T-cell (primary cell): ENCODE results near the gene TTC7B. TPM values are rescaled to one million over a fixed set of nuclear protein-coding genes. Genes with fewer than 3 reads are reported as not detected.

Experiments
- ATAC-seq, 4 experiments: fragments of 200-7000 bp in 3 of 4; fragments of 150-1000 bp in 1 of 4; cut with Tn5 transposase; replicated peaks in 1 of 4; 1 replicate in 3 of 4; 2 replicates in 1 of 4; pipeline ENCODE4 v1.10.0; 2021; ENCODE audit warnings: moderate library complexity in 3 of 4, mild to moderate bottlenecking in 2 of 4, moderate number of reproducible peaks in 1 of 4
- CTCF ChIA-PET, 2 donors: fragments of 300-600 bp; sonication (Branson Sonifier 250); formaldehyde crosslinking; loops; one replicate each; lab custom pipeline; 2022; ENCODE audit warnings: antibody characterized with exemption in 2 of 2; lab: Charles Lee
- POLR2A ChIA-PET, 2 donors: fragments of 300-600 bp; sonication (Branson Sonifier 250); formaldehyde crosslinking; loops; one replicate each; lab custom pipeline; 2022; ENCODE audit warnings: antibody characterized with exemption in 2 of 2; lab: Charles Lee
- DNase-seq, 35 experiments: peaks; one replicate each; pipeline versions ENCODE4 v3.0.0 to v3.0.0-alpha.2; 2013 to 2023
- H3K27ac ChIP-seq: one replicate; pipeline ENCODE4 v1.5.1; 2013; ENCODE audit warnings: low read length
- H3K27me3 ChIP-seq, 2 experiments: replicated peaks in 1 of 2; 1 replicate in 1 of 2; 2 replicates in 1 of 2; pipeline versions ENCODE4 v1.6.1 to v1.7.0; 2013; ENCODE audit warnings: low read length in 1 of 2, mixed read lengths in 1 of 2; ENCODE audit not compliant: control insufficient read depth in 2 of 2, insufficient read depth in 2 of 2; ENCODE audit errors: extremely low read depth in 1 of 2
- H3K36me3 ChIP-seq, 2 donors: 1 replicate in 1 of 2; 2 replicates in 1 of 2; pipeline versions ENCODE4 v1.6.1 to v1.7.0; 2013; ENCODE audit warnings: low read length in 1 of 2; ENCODE audit not compliant: control insufficient read depth in 2 of 2, insufficient read depth in 1 of 2; ENCODE audit errors: extremely low read depth in 1 of 2
- H3K4me1 ChIP-seq, 2 experiments: 1 replicate in 1 of 2; 2 replicates in 1 of 2; pipeline versions ENCODE4 v1.6.1 to v1.7.0; 2013; ENCODE audit warnings: low read length in 2 of 2, mixed read lengths in 1 of 2; ENCODE audit not compliant: insufficient read depth in 2 of 2, control insufficient read depth in 1 of 2; ENCODE audit errors: extremely low read depth in 1 of 2
- H3K4me3 ChIP-seq, 2 donors: 1 replicate in 1 of 2; 2 replicates in 1 of 2; pipeline versions ENCODE4 v1.5.1 to v1.7.0; 2013; ENCODE audit warnings: mild to moderate bottlenecking in 2 of 2, low read length in 1 of 2, moderate library complexity in 1 of 2; ENCODE audit not compliant: control insufficient read depth in 1 of 2; ENCODE audit errors: extremely low read depth in 1 of 2
- H3K9me3 ChIP-seq: 2 replicates; pipeline ENCODE4 v1.7.0; 2013
- H3K27ac Mint-ChIP-seq, 2 donors: one replicate each; pipeline ENCODE4 v1.8.0; 2020 to 2021; ENCODE audit warnings: mild to moderate bottlenecking in 2 of 2, mixed read lengths in 2 of 2
- H3K27me3 Mint-ChIP-seq, 2 donors: one replicate each; pipeline ENCODE4 v1.8.0; 2021 to 2022; ENCODE audit warnings: mixed read lengths in 2 of 2
- H3K36me3 Mint-ChIP-seq: one replicate; pipeline ENCODE4 v1.8.0; 2021; ENCODE audit warnings: mixed read lengths
- H3K4me1 Mint-ChIP-seq, 3 donors: one replicate each; pipeline ENCODE4 v1.8.0; 2020 to 2022; ENCODE audit warnings: mixed read lengths in 3 of 3, mild to moderate bottlenecking in 1 of 3
- H3K4me3 Mint-ChIP-seq, 3 donors: one replicate each; pipeline ENCODE4 v1.8.0; 2020 to 2022; ENCODE audit warnings: mild to moderate bottlenecking in 3 of 3, mixed read lengths in 3 of 3, moderate library complexity in 3 of 3
- H3K9me3 Mint-ChIP-seq, 3 donors: one replicate each; pipeline ENCODE4 v1.8.0; 2020 to 2022; ENCODE audit warnings: mixed read lengths in 3 of 3
- WGBS: methylation state at CpG from one replicate; pipeline ENCODE4 v1.1.5; 2013; ENCODE audit warnings: missing lambda C conversion rate; ENCODE audit not compliant: insufficient coverage; 5-methylcytosine and 5-hydroxymethylcytosine counted together
- total RNA-seq, 35 experiments: library from RNA in 6 of 35; stranded (reverse) in 6 of 35; fragments of 120-200 nt in 1 of 35; gene quantifications; one replicate each; pipeline versions ENCODE4 v1.2.1 to v1.2.4 and lab custom pipeline; 2013 to 2026

The TTC7B gene
- total RNA-seq, 5 donors from 2014 or later (not counting 1 experiment from before 2014, with no cell fraction given): 1.5 to 2.6 (median 1.7) TPM

DNA sequence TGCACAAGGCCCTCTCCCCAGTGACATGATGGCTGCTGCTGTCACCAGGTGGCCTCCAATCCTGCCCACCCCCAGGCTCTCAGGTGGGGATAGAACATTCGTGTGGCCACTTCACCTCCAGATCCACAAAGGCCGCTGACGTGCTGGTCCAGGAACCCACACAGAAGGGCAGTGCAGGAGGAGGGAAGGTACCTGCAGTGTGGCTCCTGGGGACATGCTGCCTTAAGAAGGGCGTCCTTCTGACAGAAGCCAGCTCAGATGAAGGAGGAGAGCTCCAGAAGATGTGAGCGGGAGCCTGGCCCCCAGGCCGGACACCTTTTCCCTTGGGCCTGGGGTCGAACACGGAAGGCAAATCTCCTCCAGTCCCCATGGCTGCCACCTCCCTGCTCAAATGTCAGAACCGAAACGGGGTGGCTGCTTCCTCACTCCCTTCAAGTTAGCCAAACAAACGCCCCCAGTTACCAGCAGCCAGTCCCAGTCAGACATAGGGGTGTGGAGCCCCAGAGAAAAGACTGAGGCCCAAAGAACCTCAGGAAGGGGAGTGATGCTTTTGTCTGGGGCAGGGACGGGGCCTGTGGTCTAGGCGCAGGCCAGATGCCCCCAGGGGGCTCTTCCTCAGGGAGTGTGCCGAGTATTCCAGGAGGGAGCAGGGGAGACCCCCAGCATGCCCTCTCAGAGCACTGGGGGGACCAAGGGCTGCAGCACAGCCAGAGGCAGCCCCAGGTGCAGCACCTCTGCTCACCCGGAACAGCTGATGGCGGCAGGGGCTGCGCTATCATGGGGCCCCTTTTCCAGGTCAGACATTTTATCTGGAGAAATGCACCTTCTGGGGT, 263.5 kb downstream of the TTC7B start:
- CTCF ChIA-PET: no interaction called here

DNA sequence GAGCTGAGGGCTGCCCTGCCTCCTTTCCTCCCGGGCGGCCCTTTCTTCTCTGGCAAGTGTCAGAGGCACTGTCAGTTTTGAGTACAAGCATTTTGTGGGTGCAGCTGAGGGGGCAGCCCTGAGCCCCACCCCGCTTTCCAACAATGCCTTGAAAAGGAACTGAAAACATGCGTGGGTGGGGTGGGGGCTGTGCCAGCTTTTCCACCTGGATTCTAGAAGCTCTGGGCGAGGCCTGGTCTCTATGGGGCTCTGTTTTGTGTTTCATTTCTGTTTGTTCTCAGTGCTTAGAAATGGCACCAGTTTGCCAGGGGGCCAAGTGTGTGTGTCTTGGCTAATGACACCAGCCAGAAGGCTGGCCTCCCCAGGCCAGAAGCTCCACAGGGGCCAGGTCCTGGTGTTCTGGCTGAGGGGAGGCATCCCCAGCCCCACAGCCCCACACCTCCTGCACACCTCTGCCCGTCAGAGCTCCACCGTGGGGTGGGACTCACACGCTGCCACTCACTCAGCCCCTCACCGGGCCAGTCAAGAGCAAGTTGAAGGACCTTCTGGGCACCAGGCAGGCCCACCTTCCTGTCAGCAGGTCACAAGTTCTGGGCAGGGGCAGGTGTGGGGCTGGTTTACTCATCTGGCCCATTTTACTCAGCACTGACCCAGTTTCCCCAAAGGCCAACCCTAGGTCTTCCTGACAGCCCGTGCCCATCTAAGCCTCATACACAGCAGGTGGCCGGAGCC, 264.3 kb downstream of the TTC7B start:
- Mint-ChIP-seq H3K27me3 (no peaks in the 10 kb centered on the region), H3K4me1 (no peaks in the 10 kb centered on the region), H3K4me3 (no peak overlapping the region), H3K36me3 (no peaks in the 10 kb centered on the region), H3K27ac (no peak overlapping the region), H3K9me3 (no peaks in the 10 kb centered on the region)
- H3K9me3 ChIP-seq: no peaks in the 10 kb centered on the region
- WGBS: 83% methylated on average over 8 of the region's 11 CpGs
- POLR2A ChIA-PET: no interaction called here
- CTCF ChIA-PET: no interaction called here
- no peak overlapping the region for H3K4me3 ChIP-seq
- peaks cover 0 to 17% of the 10 kb centered on the region in 2 experiments for H3K27me3 ChIP-seq
- DNase-seq (no peak), ATAC-seq (no peak)
- no peaks in the 10 kb centered on the region for H3K36me3 ChIP-seq
- H3K4me1 ChIP-seq: no peaks in the 10 kb centered on the region
- no peak overlapping the region for H3K27ac ChIP-seq

More for the DNA sequence above, 263.5 kb downstream of the TTC7B start:
- 87% methylated on average over 9 of the region's 17 CpGs for WGBS
- ATAC-seq (no peak), DNase-seq (no peak)
- no peaks in the 10 kb centered on the region for H3K36me3 Mint-ChIP-seq
- Histone ChIP-seq H3K27me3 (peaks cover 0 to 17% of the 10 kb centered on the region in 2 experiments), H3K4me1 (no peaks in the 10 kb centered on the region), H3K9me3 (no peaks in the 10 kb centered on the region), H3K4me3 (no peak overlapping the region), H3K27ac (no peak overlapping the region), H3K36me3 (no peaks in the 10 kb centered on the region)
- no peak overlapping the region for H3K4me3 Mint-ChIP-seq
- H3K27ac Mint-ChIP-seq: no peak overlapping the region
- no peaks in the 10 kb centered on the region for H3K27me3 Mint-ChIP-seq
- H3K9me3 Mint-ChIP-seq: no peaks in the 10 kb centered on the region
- POLR2A ChIA-PET: no interaction called here
- no peaks in the 10 kb centered on the region for H3K4me1 Mint-ChIP-seq

DNA sequence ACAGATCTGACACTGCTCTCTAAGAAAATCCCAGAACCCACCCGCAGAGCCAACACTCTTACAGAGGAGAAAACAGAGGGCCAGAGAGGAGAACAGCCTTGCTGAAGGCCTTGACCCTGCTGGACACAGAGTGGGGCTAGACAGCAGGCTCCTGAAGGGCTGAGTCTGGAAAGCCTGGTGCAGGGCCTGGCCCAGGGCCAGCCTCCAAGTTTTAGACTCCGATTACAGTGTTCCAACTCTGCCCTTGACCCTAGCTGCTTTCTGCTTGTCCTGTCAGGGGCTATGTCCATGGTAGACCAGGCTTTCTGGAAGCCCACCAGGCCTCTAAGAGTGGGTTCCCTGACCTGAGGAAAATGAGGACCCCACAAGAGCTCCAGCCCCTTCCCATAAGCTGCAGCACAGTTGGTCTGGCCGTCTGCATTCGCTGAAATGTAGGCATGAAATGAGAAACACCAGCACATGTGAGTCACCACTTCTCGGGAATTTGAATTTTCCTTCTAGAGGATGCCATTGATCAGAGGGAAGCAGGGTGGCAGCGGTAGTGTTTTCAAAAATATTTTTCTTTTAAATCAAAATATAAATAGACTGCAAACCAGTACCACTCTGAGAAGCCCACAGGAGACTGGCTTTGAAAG, 265.0 kb downstream of the TTC7B start:
- Histone ChIP-seq H3K4me1 (no peaks in the 10 kb centered on the region), H3K27ac (no peak overlapping the region), H3K9me3 (no peaks in the 10 kb centered on the region), H3K4me3 (no peak overlapping the region), H3K27me3 (peaks cover 0 to 15% of the 10 kb centered on the region in 2 experiments), H3K36me3 (no peaks in the 10 kb centered on the region)
- ChIA-PET POLR2A (no interaction called here), CTCF (no interaction called here)
- Mint-ChIP-seq H3K4me1 (no peaks in the 10 kb centered on the region), H3K9me3 (no peaks in the 10 kb centered on the region), H3K4me3 (no peak overlapping the region), H3K27ac (no peak overlapping the region), H3K27me3 (no peaks in the 10 kb centered on the region), H3K36me3 (no peaks in the 10 kb centered on the region)
- 100% methylated on average over 2 of the region's 6 CpGs for WGBS
- no peak for DNase-seq
- ATAC-seq: no peak

DNA sequence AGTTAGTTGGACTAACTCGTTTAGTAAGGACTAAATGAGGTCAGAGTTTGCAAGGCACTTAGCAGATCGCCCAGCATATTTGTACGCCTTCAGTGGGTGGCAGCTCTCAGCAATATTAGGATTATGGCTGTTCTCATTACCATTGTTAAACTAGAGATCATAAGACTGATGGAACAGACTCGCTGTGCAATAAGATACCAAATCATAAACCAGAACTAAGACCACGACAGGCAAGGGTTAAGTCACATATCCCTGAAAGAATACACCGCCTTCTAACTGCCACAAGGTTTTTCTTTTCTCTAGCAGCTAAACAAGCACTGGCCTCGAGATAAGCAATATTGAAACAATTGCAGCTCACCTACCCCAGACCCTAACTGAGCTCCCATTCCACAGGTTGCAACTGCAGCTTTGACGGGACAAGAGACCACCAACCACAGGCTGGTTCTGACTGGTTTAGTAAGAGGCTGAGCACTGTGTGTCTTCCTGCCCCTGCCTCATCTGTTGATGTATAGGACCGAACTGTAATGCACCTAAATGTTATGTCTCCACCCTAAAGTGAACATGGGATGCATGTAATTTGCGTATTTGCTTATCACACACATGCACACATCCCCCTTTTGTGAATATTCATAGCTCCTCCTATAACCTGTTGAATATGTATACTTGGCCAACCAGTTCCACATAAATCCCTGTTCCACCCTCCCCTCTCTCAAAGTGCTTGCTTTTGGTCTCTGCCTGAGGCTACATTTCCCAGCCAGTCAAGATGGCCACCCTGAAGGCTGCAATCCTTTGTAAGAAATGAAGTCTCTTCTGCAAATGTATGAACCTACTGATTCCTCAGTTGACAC, 266.2 kb downstream of the TTC7B start:
- Histone ChIP-seq H3K4me1 (no peaks in the 10 kb centered on the region), H3K36me3 (no peaks in the 10 kb centered on the region), H3K4me3 (no peak overlapping the region), H3K9me3 (no peaks in the 10 kb centered on the region), H3K27ac (no peak overlapping the region), H3K27me3 (peaks cover 0 to 15% of the 10 kb centered on the region in 2 experiments)
- CTCF ChIA-PET: interaction anchor here in 1 of 2 donors (0.5 kb wide), 1 partner anchor 608 kb away, joined by 3 read pairs; no protein-coding TSS in a partner anchor
- DNase-seq (no peak), ATAC-seq (no peak)
- Mint-ChIP-seq H3K36me3 (no peaks in the 10 kb centered on the region), H3K27ac (no peak overlapping the region), H3K9me3 (no peaks in the 10 kb centered on the region), H3K4me1 (no peaks in the 10 kb centered on the region), H3K27me3 (no peaks in the 10 kb centered on the region), H3K4me3 (no peak overlapping the region)
- POLR2A ChIA-PET: no interaction called here
- 70% methylated on average over 2 of the region's 10 CpGs for WGBS

DNA sequence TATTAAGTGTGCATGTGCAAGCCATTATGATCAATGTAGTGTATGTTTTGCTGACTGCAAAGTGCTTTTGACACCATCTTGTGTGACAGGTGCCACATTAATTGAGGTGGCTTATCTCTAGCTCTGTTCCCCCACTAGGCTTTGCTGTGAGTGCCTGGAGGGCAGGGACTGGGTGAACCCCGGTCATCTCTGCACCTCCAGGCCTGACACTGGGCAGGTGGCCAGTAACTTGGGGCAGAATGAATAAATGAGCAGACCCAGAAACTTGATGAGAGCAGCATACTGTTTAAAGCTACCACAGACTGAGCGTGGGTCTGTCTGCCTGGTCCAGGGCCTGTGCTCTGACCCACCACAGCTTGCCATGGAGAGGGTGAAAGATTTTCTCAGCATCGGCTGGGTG, 267.8 kb downstream of the TTC7B start:
- DNase-seq: no peak
- no peak for ATAC-seq
- Histone ChIP-seq H3K9me3 (no peaks in the 10 kb centered on the region), H3K4me3 (no peak overlapping the region), H3K27ac (no peak overlapping the region), H3K4me1 (no peaks in the 10 kb centered on the region), H3K36me3 (no peaks in the 10 kb centered on the region), H3K27me3 (peaks cover 0 to 16% of the 10 kb centered on the region in 2 experiments)
- Mint-ChIP-seq H3K27ac (no peak overlapping the region), H3K4me1 (no peaks in the 10 kb centered on the region), H3K36me3 (no peaks in the 10 kb centered on the region), H3K27me3 (no peaks in the 10 kb centered on the region), H3K9me3 (no peaks in the 10 kb centered on the region), H3K4me3 (no peak overlapping the region)
- WGBS: 83% methylated on average over 1 of the region's 3 CpGs
- POLR2A ChIA-PET: no interaction called here
- CTCF ChIA-PET: no interaction called here

DNA sequence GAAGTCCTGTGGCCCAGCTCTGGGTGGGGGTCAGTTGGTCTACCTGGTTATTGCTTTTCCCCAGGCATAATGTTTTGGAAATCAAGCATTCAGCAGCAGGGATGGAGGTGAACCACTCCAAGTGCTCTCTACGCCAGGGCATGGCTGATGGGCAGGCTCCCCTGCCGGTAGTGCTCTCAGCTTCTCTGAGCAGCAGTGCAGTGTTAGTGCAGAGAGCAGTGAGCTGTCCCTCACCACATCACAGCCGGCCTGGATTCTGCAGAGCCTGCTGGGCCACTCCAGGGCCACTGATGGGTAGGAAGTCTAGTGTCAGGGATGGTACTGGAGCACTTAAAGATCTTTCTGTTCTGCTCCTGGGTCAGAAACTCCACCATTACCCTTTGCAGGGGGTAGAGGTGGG, 268.3 kb downstream of the TTC7B start:
- Histone ChIP-seq H3K27ac (no peak overlapping the region), H3K9me3 (no peaks in the 10 kb centered on the region), H3K4me3 (no peak overlapping the region), H3K4me1 (no peaks in the 10 kb centered on the region), H3K36me3 (no peaks in the 10 kb centered on the region), H3K27me3 (peaks cover 0 to 16% of the 10 kb centered on the region in 2 experiments)
- Mint-ChIP-seq H3K36me3 (no peaks in the 10 kb centered on the region), H3K27me3 (no peaks in the 10 kb centered on the region), H3K9me3 (no peaks in the 10 kb centered on the region), H3K27ac (no peak overlapping the region), H3K4me1 (no peaks in the 10 kb centered on the region), H3K4me3 (no peak overlapping the region)
- CTCF ChIA-PET: no interaction called here
- POLR2A ChIA-PET: interaction anchor here in 1 of 2 donors (0.5 kb wide), 1 partner anchor 625 kb away, joined by 3 read pairs; no protein-coding TSS in a partner anchor
- no peak for ATAC-seq
- 100% methylated on average over 2 of the region's 3 CpGs for WGBS
- DNase-seq: no peak
